CD4-positive, alpha-beta T cell treated with Interleukin-6 for 4 hours (primary cell): ENCODE results near the gene GDPD5.
"Not testable (repeated sequence)": the region's sequence is repeated elsewhere in the genome, so short reads cannot be mapped to it uniquely, and the experiment has no call there.

Experiments
- DNase-seq: peaks from one replicate; pipeline ENCODE4 v3.0.0-alpha.2; 2020; ENCODE audit warnings: mixed read lengths

The GDPD5 gene

GRCh38 chr11:75424396-75424795 is 101.3 kb downstream of the GDPD5 start:
- no peak for DNase-seq

DNA sequence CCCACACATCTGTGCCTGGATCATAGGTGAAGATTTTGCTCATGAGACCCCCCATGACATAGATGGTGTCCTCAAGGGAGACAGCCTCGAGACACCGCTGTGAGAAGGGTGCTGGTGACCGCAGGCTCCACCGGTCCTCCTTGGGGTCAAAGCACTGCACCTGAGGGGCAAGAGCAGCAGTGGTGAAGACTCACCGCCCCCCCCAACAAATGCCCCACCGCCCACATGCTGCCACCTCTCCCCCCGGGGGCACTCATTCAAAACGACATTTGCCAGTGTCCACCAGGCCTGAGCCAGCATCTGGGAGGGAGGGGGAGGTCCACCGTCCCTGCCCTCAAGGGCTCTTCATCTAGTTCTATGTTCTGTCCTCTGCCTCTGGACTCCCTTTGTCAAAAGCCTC is 102.0 kb downstream of the GDPD5 start:
- DNase-seq: no peak

GRCh38 chr11:75422248-75423231 is 103.2 kb downstream of the GDPD5 start:
- DNase-seq: no peak

- DNase-seq: no peak
Measured at GRCh38 chr11:75421902-75422247, 103.9 kb downstream of the GDPD5 start.

DNA sequence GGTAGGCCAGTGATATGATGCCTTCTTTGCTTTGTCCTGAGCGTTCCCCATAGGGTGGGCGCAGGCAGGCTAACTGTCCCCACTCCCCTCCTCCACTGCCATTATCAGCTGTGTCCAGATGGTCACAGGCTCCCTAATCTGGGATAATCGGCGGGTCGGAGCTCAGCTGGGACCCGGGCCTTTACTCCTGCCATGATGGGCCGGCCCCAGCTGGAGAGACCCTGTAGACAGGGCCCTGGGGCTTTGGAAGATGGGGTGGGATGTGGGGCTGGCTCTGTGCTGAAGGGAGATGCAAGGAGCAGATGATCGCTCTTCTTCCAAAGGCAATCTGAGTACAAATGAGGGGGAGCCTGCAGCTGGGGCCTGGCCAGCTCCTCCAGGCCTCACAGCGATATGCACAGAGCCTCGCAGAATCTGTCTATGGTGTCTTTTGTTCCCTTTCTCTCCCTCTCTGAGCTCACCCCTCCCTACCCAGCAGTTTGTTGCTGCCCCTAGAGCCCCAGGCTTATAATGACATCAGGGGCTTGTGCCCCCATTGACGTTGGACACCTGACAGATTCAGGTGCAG is 104.6 kb downstream of the GDPD5 start:
- no peak for DNase-seq

DNA sequence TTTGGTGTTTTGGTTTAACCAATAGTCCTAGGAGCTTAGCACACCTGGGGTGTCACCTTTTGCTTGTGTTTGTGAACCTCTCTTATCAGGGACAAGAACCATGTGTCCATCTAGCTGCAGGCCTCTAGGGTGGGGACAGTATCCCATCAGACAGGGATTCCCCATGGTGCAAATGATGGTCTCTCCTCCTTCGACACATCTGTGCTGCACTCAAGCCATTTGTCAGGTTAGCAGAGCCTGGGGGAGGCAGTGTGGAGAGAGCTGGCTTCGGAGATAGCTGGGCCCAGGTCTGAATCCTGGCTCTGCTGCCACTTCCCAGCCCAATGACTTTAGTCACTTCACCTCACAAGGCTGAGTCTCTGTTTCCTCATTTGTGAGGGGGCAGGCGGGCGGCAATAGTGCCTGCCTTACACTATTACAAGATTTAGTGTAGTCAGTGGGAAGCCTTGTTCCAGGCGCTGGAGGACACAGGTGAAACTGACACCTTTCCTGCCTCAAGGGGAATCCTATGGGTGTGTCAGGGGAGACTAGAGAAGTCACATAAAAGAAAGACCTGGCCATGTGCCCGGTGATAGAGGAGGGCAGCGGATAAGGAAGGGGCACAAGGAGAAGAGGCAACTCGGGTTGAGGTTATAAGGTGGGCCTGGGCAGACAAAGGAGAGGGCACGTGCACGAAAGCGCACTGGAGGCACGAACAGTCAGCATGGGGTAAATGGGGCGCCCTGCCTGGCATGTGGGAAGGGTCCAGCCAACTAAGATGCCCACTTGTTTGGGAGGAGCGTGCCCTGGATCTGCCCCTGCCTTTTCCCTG is 105.3 kb downstream of the GDPD5 start:
- DNase-seq: no peak

GRCh38 chr11:75413864-75414263 is 111.9 kb downstream of the GDPD5 start:
- DNase-seq: no peak

- not testable (repeated sequence) for DNase-seq
Measured at GRCh38 chr11:75413146-75413545, 112.6 kb downstream of the GDPD5 start.

- not testable (repeated sequence) for DNase-seq
Measured at GRCh38 chr11:75409971-75410370, 115.8 kb downstream of the GDPD5 start.

DNA sequence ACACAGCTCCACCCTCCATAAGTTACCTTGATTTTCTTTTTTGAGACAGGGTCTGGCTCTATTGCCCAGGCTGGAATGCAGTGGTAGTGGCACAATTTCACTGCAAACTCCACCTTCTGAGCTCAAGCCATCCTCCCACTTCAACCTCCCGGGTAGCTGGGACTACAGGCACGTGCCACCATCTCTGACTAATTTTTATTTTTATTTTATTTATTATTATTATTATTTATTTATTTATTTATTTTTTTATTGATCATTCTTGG is 116.9 kb downstream of the GDPD5 start:
- no peak for DNase-seq

DNA sequence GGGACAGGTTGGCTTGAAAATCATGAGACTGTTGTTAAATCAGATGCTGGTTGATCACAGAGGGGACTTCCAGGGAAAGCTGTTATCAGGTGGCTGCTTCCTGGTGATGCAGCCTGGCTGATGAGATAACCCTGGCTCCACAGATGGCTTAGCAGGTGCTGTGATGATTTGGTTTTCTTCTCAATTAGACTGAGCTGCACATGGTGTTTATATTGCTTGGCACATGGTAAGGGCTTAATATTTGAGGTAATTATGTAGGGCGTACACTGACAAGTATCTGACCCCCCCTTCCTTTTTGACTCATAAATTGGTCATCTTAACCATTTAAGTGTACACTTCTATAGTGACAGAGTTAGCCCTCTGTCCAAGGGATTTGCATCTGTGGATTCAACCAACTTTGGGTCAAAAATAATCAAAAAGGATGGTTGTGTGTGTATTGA is 119.4 kb downstream of the GDPD5 start:
- DNase-seq: no peak

DNA sequence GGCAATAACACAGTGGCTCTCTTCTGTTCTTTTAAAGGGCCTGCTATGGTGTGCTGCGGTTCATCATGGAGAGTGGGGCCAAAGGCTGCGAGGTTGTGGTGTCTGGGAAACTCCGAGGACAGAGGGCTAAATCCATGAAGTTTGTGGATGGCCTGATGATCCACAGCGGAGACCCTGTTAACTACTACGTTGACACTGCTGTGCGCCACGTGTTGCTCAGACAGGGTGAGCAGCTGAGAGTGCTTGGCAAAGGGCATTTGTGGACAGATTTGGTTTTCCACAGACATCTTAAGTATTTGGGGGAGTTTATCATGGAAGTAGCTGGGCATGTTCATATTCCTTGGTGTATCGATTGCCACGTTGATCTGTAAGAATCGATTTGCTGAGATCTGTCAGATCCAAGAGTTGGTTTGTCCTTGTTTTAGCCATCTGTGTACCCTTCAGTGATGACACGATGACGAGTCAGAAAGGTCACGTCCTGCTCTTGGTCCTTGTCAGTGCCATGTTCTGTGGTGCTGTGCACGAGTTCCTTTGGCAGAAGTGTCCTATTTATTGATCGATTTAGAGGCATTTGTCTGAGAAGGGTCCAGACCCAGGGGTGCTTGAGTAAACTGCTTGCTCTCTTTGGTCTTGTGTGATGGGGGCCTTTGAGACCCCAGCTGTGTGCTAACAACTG is 121.6 kb downstream of the GDPD5 start:
- DNase-seq: no peak

DNA sequence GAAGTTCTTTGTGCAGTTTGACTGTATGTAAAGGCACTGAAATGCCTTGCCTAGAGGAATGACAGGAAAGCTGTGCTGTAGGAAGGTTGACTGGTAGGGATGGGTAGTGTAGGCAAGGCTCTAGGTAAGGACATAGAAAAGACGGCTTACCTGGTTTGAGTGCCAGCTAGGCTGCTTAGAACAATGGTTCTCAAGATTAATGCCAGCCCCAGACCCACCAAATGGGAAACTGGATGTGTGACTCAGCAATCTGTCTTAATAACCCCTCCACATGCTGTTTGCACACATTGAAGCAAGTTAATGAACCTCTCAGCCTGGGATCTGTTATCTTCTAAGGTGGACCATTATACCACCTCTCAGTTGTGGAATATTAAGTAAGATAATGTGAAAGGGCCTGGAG is 122.7 kb downstream of the GDPD5 start:
- DNase-seq: no peak

- no peak for DNase-seq
Measured at GRCh38 chr11:75402002-75402773, 123.6 kb downstream of the GDPD5 start.

DNA sequence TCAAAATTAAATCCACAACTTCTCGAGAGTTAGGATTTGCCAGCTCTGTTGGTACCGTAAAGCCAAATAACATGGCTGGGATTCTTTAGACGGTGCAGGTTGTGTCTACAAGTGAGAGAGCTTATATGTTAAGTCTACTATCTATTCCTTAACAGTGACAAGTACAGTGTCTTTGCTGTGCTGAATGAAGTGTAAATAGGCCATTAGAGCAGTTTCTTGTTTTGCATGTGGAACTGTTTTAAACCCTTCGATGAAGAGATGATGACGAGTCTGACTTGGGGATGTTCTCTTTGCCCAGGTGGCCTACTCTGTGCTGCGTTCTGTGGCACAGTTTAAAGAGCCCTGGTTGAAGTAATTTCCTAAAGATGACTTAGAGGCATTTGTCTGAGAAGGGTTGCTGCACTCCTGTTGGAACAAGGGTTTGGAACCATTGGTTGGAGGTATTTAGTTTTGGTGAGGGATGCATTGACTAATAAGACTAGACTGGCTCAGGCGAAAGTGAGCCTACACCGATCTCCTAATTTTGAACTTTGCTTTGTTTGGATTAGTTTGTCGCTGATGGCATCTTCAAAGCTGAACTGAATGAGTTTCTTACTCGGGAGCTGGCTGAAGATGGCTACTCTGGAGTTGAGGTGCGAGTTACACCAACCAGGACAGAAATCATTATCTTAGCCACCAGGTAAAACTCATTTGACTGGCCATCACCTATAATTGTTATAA is 125.4 kb downstream of the GDPD5 start:
- no peak for DNase-seq

GRCh38 chr11:75399344-75400145 is 126.2 kb downstream of the GDPD5 start, which contains the start of gene RPS3:
TSS of gene RPS3 (plus strand) at chr11:75399518. CDS start at chr11:75399548, 30 bp downstream.
- peak; percentile 89 for DNase-seq

DNA sequence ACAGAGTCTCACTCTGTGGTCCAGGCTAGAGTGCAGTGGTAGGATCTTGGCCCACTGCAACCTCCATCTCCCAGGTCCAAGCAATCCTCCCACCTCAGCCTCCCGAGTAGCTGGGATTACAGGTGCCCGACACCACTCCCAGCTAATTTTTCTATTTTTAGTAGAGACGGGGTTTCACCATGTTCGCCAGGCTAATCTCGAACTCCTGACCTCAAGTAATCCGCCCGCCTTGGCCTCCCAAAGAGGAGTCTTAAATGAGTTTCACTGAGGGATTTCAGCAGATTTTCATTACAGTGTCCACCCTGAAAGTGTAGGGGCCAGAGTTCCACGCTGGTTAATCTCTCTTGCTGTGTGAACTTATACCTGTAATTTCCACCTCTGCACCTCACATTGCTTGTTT is 126.8 kb downstream of the GDPD5 start:
- no peak for DNase-seq

GRCh38 chr11:75394085-75394840 is 131.5 kb downstream of the GDPD5 start:
- no peak for DNase-seq

DNA sequence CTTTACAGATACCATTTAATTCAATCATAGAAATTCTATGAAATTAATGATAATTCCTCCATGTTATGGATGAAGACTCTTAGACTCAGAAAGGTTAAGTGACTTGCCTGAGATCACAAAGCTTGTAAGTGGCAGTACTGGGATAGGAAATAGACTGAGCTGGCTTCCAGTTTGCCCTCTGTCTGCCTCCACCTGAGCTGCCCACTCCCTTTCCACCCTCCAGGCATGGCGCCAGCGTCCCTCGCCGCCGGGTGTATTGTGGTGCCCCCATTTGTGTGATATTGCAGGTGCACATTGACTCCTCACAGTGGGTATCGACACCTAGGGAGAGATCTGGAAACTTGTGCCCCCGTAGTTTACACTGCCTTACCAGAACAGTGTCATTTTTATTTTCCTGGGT is 135.8 kb downstream of the GDPD5 start:
- no peak for DNase-seq

- no peak for DNase-seq
Measured at GRCh38 chr11:75389276-75389605, 136.5 kb downstream of the GDPD5 start.
